Brain microvascular endothelial cell (primary cell): ENCODE results near the gene KIF27.

Experiments
- DNase-seq: peaks from one replicate; pipeline ENCODE4 v3.0.0-alpha.2; 2020
- H3K27ac ChIP-seq: fragments of 250-450 bp; sonication (Bioruptor Pico); 2 replicates; pipeline ENCODE4 v1.5.1; 2020; ENCODE audit warnings: mild to moderate bottlenecking, moderate library complexity
- H3K27me3 ChIP-seq: fragments of 250-450 bp; sonication (Bioruptor Pico); replicated peaks from 2 replicates; pipeline ENCODE4 v1.5.1; 2020; ENCODE audit warnings: mild to moderate bottlenecking
- H3K36me3 ChIP-seq: fragments of 250-450 bp; sonication (Bioruptor Pico); replicated peaks from 2 replicates; pipeline ENCODE4 v1.5.1; 2020; ENCODE audit warnings: mild to moderate bottlenecking
- H3K4me3 ChIP-seq: 2 replicates; pipeline ENCODE4 v1.5.1; 2011; ENCODE audit warnings: low read depth, mild to moderate bottlenecking, control low read depth, low read length, moderate library complexity
- in situ Hi-C: cut with HindIII; loops from 2 replicates; pipeline ENCODE4 v1.10.0; 2017; ENCODE audit warnings: low sequenced_read_pairs, low pct_ligation_motif_present
- TF ChIP-seq, protein P1 (sequence below): IDR thresholded peaks from 2 replicates; pipeline ENCODE4 v1.5.1; 2011; ENCODE audit warnings: low read depth, mild to moderate bottlenecking, moderate library complexity, low read length, control low read depth, inconsistent platforms; ENCODE audit errors: missing control alignments

The KIF27 gene

GRCh38 chr9:83934569-83935275 is 13.5 kb upstream of the KIF27 start:
- Histone ChIP-seq H3K36me3 (no peaks in the 10 kb centered on the region), H3K27me3 (no peaks in the 10 kb centered on the region), H3K27ac (no peak overlapping the region), H3K4me3 (no peak overlapping the region)
- no peak for DNase-seq
- TF ChIP-seq, protein P1, sequence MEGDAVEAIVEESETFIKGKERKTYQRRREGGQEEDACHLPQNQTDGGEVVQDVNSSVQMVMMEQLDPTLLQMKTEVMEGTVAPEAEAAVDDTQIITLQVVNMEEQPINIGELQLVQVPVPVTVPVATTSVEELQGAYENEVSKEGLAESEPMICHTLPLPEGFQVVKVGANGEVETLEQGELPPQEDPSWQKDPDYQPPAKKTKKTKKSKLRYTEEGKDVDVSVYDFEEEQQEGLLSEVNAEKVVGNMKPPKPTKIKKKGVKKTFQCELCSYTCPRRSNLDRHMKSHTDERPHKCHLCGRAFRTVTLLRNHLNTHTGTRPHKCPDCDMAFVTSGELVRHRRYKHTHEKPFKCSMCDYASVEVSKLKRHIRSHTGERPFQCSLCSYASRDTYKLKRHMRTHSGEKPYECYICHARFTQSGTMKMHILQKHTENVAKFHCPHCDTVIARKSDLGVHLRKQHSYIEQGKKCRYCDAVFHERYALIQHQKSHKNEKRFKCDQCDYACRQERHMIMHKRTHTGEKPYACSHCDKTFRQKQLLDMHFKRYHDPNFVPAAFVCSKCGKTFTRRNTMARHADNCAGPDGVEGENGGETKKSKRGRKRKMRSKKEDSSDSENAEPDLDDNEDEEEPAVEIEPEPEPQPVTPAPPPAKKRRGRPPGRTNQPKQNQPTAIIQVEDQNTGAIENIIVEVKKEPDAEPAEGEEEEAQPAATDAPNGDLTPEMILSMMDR: no peak
- in situ Hi-C loops: loop anchor here (25.0 kb wide), 1 partner anchor 328 kb away; no protein-coding TSS in a partner anchor

GRCh38 chr9:83933790-83934189 is 12.6 kb upstream of the KIF27 start:
- no peak for DNase-seq
- Histone ChIP-seq H3K36me3 (no peaks in the 10 kb centered on the region), H3K27me3 (no peaks in the 10 kb centered on the region), H3K4me3 (no peak overlapping the region), H3K27ac (no peak overlapping the region)
- in situ Hi-C loops: loop anchor here (25.0 kb wide), 1 partner anchor 329 kb away; no protein-coding TSS in a partner anchor
- TF ChIP-seq, protein P1: no peak

- H3K27ac ChIP-seq: no peak overlapping the region
- H3K36me3 ChIP-seq: no peaks in the 10 kb centered on the region
- H3K27me3 ChIP-seq: no peaks in the 10 kb centered on the region
- DNase-seq: no peak
- H3K4me3 ChIP-seq: no peak overlapping the region
- in situ Hi-C loops: loop anchor here (25.0 kb wide), 1 partner anchor 329 kb away; no protein-coding TSS in a partner anchor
- TF ChIP-seq, protein P1: no peak
Measured at GRCh38 chr9:83932851-83933250, 11.6 kb upstream of the KIF27 start.

GRCh38 chr9:83932011-83932410 is 10.8 kb upstream of the KIF27 start:
- TF ChIP-seq, protein P1: no peak
- Histone ChIP-seq H3K27ac (no peak overlapping the region), H3K27me3 (no peaks in the 10 kb centered on the region), H3K36me3 (no peaks in the 10 kb centered on the region), H3K4me3 (no peak overlapping the region)
- in situ Hi-C loops: loop anchor here (25.0 kb wide), 1 partner anchor 330 kb away; no protein-coding TSS in a partner anchor
- no peak for DNase-seq

GRCh38 chr9:83930881-83931280 is 9.6 kb upstream of the KIF27 start:
- Histone ChIP-seq H3K4me3 (no peak overlapping the region), H3K36me3 (no peaks in the 10 kb centered on the region), H3K27ac (no peak overlapping the region), H3K27me3 (no peaks in the 10 kb centered on the region)
- in situ Hi-C loops: loop anchor here (25.0 kb wide), 1 partner anchor 331 kb away; no protein-coding TSS in a partner anchor
- DNase-seq: no peak
- TF ChIP-seq, protein P1: no peak
